ENCODE data around the gene PHPT1. TPM values are rescaled to one million over a fixed set of nuclear protein-coding genes. Genes with fewer than 3 reads are reported as not detected.

The PHPT1 gene
- total and polyA plus RNA-seq, 2 of the 13 experiments (the other 11 are each of a cell fraction or from before 2014, with no cell fraction given) = 189 to 192 TPM

GRCh38 chr9:136847826-136848392, 1.3 kb upstream of the PHPT1 start (continued):
- TF ChIP-seq ZNF34 (CRISPR knock-in tag; IDR thresholded peaks at IDR 0.05; ENCODE audit: borderline replicate concordance) (no peak), BATF2 (CRISPR knock-in tag; IDR thresholded peaks at IDR 0.05) (peak; percentile 91), HOXA9 (CRISPR knock-in tag; IDR thresholded peaks at IDR 0.05; ENCODE audit: borderline replicate concordance) (0 out of 2 replicates have a peak, but pooled peaks have one; percentile 71), TCF7 (IDR thresholded peaks at IDR 0.05; ENCODE audit: low read depth) (no peak), ZFX (CRISPR knock-in tag; IDR thresholded peaks at IDR 0.05; ENCODE audit: low read depth) (peak; percentile 57; the same call in 1 of the 2 replicates), SIX1 (CRISPR knock-in tag; IDR thresholded peaks at IDR 0.05; ENCODE audit: borderline replicate concordance) (no peak), TFAP4 (IDR thresholded peaks at IDR 0.05; ENCODE audit: borderline replicate concordance, low read depth) (no peak), ZBTB21 (CRISPR knock-in tag; IDR thresholded peaks at IDR 0.05) (no peak), ZNF367 (CRISPR knock-in tag; IDR thresholded peaks at IDR 0.05; ENCODE audit: borderline replicate concordance) (no peak), TAF15 (IDR thresholded peaks at IDR 0.05; ENCODE audit: low read depth, low read length, poor library complexity, severe bottlenecking) (no peak), NFIC (IDR thresholded peaks at IDR 0.05; ENCODE audit: low read length) (no peak), MED13 (CRISPR knock-in tag; IDR thresholded peaks at IDR 0.05) (peak; percentile 34; the same call in 1 of the 2 replicates), TOPORS (CRISPR knock-in tag; IDR thresholded peaks at IDR 0.05) (peak; percentile 28; the same call in 1 of the 2 replicates), PAWR (CRISPR knock-in tag; IDR thresholded peaks at IDR 0.05; ENCODE audit: borderline replicate concordance) (no peak), ZNF678 (CRISPR knock-in tag; IDR thresholded peaks at IDR 0.05) (0 out of 2 replicates have a peak, but pooled peaks have one; percentile 18), ZFP37 (CRISPR knock-in tag; IDR thresholded peaks at IDR 0.05; ENCODE audit: borderline replicate concordance) (no peak), ZUFSP (CRISPR knock-in tag; IDR thresholded peaks at IDR 0.05; ENCODE audit: borderline replicate concordance) (no peak), ZNF431 (CRISPR knock-in tag; IDR thresholded peaks at IDR 0.05; ENCODE audit: borderline replicate concordance, low read depth) (no peak; the same call in 1 of the 2 replicates), E2F5 (CRISPR knock-in tag; conservative IDR thresholded peaks at IDR 0.05) (no peak)
- TF ChIP-seq, protein P1, sequence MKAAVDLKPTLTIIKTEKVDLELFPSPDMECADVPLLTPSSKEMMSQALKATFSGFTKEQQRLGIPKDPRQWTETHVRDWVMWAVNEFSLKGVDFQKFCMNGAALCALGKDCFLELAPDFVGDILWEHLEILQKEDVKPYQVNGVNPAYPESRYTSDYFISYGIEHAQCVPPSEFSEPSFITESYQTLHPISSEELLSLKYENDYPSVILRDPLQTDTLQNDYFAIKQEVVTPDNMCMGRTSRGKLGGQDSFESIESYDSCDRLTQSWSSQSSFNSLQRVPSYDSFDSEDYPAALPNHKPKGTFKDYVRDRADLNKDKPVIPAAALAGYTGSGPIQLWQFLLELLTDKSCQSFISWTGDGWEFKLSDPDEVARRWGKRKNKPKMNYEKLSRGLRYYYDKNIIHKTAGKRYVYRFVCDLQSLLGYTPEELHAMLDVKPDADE (CRISPR knock-in tag; IDR thresholded peaks at IDR 0.05) = no peak
- TF ChIP-seq, protein P2, sequence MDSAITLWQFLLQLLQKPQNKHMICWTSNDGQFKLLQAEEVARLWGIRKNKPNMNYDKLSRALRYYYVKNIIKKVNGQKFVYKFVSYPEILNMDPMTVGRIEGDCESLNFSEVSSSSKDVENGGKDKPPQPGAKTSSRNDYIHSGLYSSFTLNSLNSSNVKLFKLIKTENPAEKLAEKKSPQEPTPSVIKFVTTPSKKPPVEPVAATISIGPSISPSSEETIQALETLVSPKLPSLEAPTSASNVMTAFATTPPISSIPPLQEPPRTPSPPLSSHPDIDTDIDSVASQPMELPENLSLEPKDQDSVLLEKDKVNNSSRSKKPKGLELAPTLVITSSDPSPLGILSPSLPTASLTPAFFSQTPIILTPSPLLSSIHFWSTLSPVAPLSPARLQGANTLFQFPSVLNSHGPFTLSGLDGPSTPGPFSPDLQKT (CRISPR knock-in tag; IDR thresholded peaks at IDR 0.05; ENCODE audit: borderline replicate concordance) = no peak
- TF ChIP-seq, protein P3, sequence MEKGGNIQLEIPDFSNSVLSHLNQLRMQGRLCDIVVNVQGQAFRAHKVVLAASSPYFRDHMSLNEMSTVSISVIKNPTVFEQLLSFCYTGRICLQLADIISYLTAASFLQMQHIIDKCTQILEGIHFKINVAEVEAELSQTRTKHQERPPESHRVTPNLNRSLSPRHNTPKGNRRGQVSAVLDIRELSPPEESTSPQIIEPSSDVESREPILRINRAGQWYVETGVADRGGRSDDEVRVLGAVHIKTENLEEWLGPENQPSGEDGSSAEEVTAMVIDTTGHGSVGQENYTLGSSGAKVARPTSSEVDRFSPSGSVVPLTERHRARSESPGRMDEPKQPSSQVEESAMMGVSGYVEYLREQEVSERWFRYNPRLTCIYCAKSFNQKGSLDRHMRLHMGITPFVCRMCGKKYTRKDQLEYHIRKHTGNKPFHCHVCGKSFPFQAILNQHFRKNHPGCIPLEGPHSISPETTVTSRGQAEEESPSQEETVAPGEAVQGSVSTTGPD (CRISPR knock-in tag; IDR thresholded peaks at IDR 0.05) = no peak

Data from HepG2 (cell line).